ENCODE measurements around the gene CNOT6. TPM values are rescaled to one million over a fixed set of nuclear protein-coding genes. Genes with fewer than 3 reads are reported as not detected.

Gene CNOT6
- total RNA-seq, 1 experiment from 2014 or later, result 59.1 TPM

- ChIA-PET CTCF (no interaction called here), POLR2A (no interaction called here), RAD21 (ENCODE audit: low non-redundant PET in 1 of 2, low total read pairs in 2 of 2, uncharacterized antibody in 2 of 2, unreplicated experiment in 2 of 2) (no interaction called here)
- Histone ChIP-seq H3K4me2 (ENCODE audit: low read length) (peak overlapping the region; percentile 73), H2AFZ (ENCODE audit: low read depth, low read length, poor library complexity, severe bottlenecking) (no peak overlapping the region), H3K9me2 (ENCODE audit: insufficient read depth) (no peaks in the 10 kb centered on the region), H3K27me3 (ENCODE audit: insufficient read depth, low read length) (no peaks in the 10 kb centered on the region), H3K9ac (ENCODE audit: low read length) (peak overlapping the region; percentile 93), H3K4me1 (ENCODE audit: control insufficient read depth in 1 of 2, insufficient read depth in 2 of 2, low read length in 2 of 2) (peaks cover 32 to 55% of the 10 kb centered on the region in 2 experiments), H3K36me3 (ENCODE audit: control insufficient read depth in 1 of 2, insufficient read depth in 2 of 2, low read length in 2 of 2) (0 out of 4 replicates have a peak, but pooled peaks cover 0 to 3% of the 10 kb centered on the region in 2 experiments), H4K20me1 (ENCODE audit: insufficient read depth) (peaks cover 6% of the 10 kb centered on the region; the same call in 1 of the 2 replicates), H3K79me2 (ENCODE audit: insufficient read depth, low read length) (peaks cover 60% of the 10 kb centered on the region), H3K9me3 (ENCODE audit: control insufficient read depth in 1 of 2, insufficient read depth in 1 of 2, low read depth in 1 of 2, low read length in 2 of 2) (no peaks in the 10 kb centered on the region), H3K27ac (ENCODE audit: low read depth, low read length) (peak overlapping the region; percentile 93), H3K4me3 (replicated peaks in 1 of 2; ENCODE audit: low read depth in 1 of 2, low read length in 2 of 2) (peak overlapping the region; percentile 76 to 79)
- intact Hi-C loops (cut with micrococcal nuclease), result loop anchor here (2.0 kb wide), 1 partner anchor 112 kb away; no protein-coding TSS in a partner anchor
- DNase-seq (ENCODE audit: low read depth, low spot score), result no peak
- TF ChIP-seq JUND (IDR thresholded peaks at IDR 0.05) (no peak), REST (IDR thresholded peaks at IDR 0.05; ENCODE audit: low read depth) (no peak), ELF1 (IDR thresholded peaks at IDR 0.05; ENCODE audit: borderline replicate concordance, low read depth) (no peak), EZH2 (IDR thresholded peaks at IDR 0.05) (no peak), ZFX (IDR thresholded peaks at IDR 0.05) (no peak), SRF (IDR thresholded peaks at IDR 0.05; ENCODE audit: low read depth) (no peak), ZNF274 (IDR thresholded peaks at IDR 0.05; ENCODE audit: low read depth, low read length) (no peak), SIN3A (IDR thresholded peaks at IDR 0.05; ENCODE audit: low read depth) (no peak), POLR2AphosphoS5 (IDR thresholded peaks at IDR 0.05; ENCODE audit: low read depth, low read length) (no peak)
- TSS peak; percentile 58 for BruUV-seq (replicated peaks)
- no peak for ATAC-seq
Measured at GRCh38 chr5:180495292-180495691, 1.1 kb downstream of the CNOT6 start.

Measured in HCT116 (cell line).